ENCODE measurements around the gene PITRM1.
"Not testable (repeated sequence)": the region's sequence is repeated elsewhere in the genome, so short reads cannot be mapped to it uniquely, and the experiment has no call there.

Gene PITRM1

GRCh38 chr10:3119796-3120459 is 52.7 kb downstream of the PITRM1 start:
- DNase-seq, result no peak

DNA sequence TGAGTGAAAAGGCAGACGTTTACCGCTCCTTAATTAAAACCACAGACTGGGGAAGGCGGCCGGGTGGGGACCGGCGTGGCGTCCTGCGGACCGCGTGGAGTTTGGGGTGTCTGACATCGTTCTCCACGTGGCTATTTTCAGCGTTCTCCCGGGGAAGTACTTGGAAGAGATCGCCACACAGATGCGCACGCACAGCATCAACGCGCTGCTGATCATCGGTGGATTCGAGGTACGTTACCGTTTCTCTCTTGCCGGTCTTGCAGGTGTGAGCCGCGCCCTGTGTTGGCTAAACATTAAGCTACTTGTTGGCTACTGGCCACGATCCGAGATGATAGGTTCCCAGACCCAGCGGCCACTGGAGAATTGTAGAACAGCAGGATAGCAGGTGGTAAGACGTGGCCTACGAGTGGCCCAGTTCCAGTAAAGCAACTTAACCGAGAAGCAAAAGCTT is 53.9 kb downstream of the PITRM1 start:
- no peak for DNase-seq

DNA sequence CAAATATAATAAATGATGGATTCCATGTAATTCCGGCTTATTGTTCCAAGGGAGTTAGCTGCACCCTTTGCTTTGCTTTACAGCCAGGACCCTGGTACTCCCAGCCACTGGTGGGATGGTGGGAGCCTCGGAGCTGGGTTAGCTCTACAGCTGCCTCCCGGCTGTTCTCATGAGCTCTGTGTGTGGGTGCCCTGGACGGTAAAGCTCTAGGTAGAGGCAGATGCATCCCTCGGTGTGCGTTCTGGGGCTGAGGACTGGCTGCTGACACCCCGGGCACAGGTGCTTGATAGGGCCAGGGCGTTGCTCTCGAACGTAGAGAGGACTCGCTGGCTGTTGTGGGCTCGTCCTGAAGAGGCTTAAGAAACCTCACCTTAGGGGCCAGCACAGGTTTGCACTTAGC is 55.1 kb downstream of the PITRM1 start:
- no peak for DNase-seq

DNA sequence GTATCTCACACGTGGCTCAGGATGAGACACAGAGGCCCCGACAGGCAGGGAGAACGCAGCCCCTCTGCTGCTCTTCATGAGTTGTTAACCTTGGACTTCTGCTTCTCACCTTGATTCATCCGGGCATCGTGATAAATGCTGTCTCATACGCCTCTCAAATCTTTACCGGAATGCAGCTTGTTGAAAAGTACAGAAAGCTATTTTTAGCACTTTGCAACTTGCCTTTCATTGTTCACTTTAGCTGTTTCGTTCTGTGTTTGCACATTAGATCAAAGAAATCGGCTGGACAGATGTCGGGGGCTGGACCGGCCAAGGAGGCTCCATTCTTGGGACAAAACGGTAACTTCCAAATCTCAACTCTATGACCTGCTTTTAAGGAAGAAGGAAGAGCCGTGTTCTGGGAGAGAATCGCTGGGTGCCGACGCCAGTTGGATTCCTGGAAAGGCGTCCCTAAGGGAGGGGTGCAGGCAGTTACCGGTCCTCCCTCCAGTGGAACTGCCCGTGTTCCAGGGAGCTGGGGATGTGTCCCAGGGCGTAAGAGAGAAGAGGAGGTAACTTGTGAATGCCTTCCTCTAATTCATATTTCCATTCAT is 56.0 kb downstream of the PITRM1 start:
- DNase-seq, result no peak

DNA sequence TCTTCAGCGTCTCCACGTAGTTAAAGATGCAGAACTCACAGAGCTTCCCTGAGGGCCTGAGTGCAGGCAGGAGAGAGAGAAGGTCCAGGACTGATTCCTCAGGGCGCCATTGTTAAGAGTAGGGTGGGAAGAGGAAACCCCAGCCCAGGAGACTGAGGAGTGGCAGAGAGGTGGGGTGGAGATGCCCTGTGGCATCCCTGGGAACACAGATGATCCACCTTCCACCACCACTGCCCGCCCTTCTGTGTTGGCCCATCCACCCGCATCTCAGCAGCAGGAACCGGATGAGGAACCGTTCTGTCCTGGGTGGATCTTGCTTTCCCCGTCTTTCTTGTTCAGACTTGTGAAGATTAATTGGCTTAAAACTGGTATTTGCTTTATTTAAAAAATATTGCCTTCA is 56.9 kb downstream of the PITRM1 start:
- no peak for DNase-seq

- DNase-seq, result no peak
These were observed 59.2 kb downstream of the PITRM1 start for GRCh38 chr10:3113343-3113720.

DNA sequence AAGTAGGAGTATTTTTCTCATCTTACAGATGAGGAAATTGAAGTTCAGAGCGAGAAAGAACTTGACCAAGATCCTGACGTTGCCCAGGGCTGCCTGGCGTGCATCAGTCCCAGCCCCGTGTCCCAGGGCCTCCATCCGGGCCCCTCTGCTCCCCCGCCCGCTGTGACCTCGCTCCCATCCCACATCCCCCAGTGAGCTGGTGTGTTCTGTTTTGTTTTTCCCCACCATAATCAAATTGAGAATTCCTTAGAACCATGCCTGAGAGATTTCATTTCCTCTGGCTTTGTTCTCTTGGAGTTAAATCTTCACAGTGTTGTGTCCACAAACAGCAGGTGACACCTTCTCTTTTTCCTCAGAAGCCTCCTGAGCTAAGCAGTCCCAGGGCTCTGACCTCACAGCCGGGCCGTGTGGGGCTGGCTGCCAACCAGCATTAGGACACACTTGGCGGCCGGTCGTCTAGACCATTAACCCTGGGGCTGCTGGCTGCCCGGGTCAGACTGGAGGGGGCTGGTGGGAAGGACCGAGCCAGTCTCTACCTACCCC is 60.9 kb downstream of the PITRM1 start:
- DNase-seq, result no peak

- no peak for DNase-seq
These were observed 61.6 kb downstream of the PITRM1 start for GRCh38 chr10:3110782-3111620.

DNA sequence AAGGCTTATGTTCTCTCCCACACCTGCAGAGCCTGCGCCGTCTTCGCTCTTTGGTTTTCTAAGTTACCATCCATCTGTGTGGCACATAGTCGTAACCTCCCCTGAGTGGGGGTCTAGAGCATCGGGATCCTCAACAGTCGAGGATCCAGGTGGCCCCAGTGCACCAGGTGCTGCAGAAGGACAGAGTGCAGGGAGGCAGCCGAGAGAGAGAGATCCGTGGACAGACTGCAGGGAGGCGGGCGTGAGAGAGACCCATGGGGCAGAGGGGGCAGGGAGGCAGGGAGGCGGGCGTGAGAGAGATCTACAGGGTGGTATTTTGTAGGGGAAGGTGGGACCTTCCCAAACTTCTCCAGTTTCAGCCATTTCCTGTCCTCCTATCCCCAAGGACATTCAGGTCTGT is 62.9 kb downstream of the PITRM1 start:
- DNase-seq, result no peak

DNA sequence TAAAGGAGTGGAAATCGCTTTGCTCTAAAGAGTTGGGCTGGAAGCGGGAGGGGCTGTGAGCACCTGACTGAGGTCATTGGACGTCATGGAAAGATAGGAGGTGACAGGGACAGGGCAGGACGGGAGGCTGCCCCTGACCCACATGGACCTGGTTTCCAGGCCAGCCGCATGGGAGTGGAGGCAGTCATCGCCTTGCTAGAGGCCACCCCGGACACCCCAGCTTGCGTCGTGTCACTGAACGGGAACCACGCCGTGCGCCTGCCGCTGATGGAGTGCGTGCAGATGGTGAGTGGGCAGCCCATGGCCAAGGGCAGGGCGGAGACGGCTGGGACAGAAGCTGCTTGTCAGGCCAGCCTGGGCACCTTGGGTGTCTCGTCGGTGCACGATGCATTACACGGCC is 63.4 kb downstream of the PITRM1 start:
- no peak for DNase-seq

DNA sequence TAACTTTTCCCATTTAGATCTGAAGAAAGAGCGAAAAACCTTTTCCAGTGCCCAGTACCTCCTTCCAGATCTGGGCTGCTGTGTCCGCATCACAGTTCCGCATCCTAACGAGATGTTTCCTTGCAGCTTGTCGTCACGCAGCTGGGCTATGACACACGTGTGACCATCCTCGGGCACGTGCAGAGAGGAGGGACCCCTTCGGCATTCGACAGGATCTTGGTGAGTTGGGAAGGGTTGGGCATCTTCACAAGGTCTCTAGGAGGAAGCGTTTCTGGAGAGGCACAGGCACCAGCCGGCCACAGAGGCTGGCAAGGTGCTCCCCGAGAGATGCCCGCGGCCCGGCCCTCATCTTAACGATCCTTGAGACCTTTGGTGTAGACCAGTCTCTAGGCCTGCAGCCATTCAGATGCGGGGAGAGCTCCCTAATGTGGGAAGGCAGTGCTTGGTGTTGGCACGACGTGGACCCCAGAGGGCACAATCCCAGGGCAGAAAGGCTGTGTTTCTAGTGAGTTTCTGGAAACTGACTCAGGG is 63.9 kb downstream of the PITRM1 start:
- DNase-seq, result no peak

DNA sequence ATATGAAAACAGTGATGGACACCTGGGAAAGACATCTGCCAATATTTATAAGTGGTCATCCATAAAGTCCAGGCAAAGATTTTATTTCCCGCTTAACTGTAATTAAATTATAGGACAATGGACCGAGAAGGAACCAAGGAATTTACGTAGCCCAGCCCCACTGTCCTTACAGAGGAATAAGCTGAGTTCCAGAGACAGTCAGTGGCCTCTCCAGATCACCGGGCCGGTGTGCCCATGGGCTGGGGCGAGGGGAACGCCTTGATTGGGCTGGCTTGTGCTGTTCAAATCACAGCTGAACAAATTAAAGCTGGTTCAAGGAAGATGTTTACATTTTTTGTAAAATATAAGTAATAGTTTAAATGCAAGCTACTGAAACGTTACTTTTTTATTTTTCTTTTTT is 64.5 kb downstream of the PITRM1 start:
- DNase-seq, result no peak

GRCh38 chr10:3107426-3107961 is 65.1 kb downstream of the PITRM1 start:
- DNase-seq, result no peak

GRCh38 chr10:3106928-3107425 is 65.6 kb downstream of the PITRM1 start:
- no peak for DNase-seq

- DNase-seq, result not testable (repeated sequence)
These were observed 66.3 kb downstream of the PITRM1 start for GRCh38 chr10:3106328-3106727.

DNA sequence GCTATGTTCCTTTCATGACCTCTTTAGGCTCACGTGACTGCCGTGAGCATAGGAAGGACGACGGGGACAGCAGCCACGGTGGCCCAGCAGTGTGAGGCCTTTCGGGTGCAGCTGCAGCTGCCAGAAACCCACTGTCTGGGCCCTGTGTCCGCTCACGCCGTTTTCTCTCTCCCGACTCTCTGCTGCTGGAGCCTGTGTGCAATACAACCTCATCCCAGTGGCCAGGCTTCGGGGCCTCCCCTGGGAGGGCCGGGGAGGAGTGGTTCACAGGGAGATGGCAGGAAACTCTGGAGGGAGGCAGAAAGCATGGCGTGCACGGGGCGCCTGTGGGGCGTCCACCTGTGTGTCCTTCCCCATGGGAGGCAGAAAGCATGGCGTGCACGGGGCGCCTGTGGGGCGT is 66.7 kb downstream of the PITRM1 start:
- DNase-seq, result no peak

DNA sequence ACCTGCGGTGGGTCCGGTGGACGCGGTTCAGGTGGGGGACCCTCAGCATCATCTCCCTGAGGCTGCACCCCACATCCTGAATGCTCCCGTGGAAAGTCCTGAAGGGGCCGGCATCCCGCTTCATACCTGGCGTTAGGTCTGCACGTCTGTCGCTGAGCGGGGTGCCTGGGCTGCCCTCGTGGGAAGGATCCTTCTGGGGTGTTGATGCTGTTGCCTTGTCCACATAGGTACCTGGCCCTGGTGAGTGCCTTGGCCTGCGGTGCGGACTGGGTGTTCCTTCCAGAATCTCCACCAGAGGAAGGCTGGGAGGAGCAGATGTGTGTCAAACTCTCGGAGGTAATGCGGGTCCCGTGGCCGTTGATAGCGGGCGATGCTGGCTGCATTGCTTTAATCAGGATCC is 67.4 kb downstream of the PITRM1 start:
- DNase-seq, result no peak

- no peak for DNase-seq
These were observed 68.2 kb downstream of the PITRM1 start for GRCh38 chr10:3104251-3104918.

DNA sequence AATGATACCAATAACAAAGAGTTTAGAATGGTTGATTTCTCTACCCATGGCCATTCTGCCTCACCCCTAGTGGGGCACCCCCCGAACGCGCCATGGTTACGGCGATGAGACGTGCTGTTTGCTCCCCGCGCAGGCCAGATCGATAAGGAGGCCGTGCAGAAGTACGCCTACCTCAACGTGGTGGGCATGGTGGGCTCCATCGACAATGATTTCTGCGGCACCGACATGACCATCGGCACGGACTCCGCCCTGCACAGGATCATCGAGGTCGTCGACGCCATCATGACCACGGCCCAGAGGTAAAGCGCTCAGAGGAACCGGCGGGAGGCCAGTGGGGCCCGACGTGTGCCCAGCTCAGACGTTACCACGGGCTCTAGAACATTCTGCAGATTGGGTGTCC is 68.9 kb downstream of the PITRM1 start:
- DNase-seq, result no peak

DNA sequence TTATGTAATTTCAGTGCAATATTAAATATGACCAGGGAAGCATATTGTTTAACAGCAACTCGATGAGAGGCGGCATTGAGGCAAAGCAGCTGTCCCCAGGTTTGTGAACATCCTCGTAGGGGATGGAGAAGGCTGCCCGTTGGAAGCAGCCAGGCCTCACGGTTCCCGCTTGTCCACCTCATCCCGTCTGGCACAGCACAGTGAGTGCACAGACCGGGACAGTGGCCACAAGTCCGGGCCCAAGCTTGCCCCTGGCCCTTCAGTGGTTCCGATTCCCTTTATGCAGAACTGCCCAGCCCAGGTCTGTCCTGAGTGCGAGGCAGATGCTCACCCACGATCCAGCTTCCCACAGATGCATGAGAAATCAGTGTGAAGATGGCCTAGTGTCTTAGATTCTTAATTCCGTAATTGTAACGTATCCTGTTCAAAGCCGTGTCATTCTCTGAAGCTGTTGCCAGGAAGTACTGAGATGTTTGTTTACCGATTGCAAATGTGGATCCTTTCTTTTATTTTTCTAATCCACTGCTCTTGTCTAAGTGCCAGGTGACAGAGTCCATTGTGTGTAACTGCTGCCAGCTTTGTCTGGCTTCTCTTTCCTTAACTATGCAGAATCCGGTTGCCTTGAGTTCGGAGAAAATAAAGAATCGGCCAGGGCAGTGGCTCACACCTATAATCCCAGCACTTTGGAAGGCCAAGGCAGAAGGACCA is 69.7 kb downstream of the PITRM1 start:
- DNase-seq, result no peak

DNA sequence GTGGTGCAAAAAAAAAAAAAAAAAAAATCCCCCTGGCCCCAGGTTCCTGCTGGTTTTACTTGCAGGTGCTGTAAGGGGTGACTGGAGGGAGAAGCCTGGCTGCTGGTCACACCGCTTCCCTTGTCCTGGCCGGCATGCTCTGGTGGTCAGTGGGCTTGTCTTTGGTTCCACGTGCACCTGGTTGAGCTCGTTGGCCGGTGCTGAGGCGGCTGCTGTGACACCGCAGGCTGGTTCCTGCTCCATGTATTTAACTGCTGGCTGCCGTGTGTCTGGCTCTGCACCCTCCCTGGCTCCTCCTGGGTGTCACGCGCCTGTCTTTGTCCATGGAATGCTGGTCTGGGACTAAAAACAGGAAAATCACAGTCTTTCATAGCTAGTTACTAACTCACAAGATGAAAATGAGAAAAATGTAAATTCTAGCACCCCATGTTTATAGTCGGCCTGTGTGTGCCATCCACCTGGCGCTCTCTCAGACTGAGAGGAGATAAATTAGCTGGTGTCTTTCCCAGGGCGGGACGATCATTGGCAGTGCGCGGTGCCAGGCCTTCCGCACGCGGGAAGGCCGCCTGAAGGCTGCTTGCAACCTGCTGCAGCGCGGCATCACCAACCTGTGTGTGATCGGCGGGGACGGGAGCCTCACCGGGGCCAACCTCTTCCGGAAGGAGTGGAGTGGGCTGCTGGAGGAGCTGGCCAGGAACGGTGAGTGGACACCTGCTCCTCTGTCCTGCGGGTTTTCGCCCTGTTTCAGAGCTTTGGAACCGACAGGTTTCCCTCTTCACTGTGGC is 71.5 kb downstream of the PITRM1 start:
- DNase-seq, result no peak

Data from suppressor macrophage treated with lipopolysaccharide for 4 hours (primary cell).